PC-3 (cell line): Measurements from ENCODE around the gene BLACAT1. TPM values are rescaled to one million over a fixed set of nuclear protein-coding genes. Genes with fewer than 3 reads are reported as not detected.

Experiments
- ATAC-seq: fragments of 200-7000 bp; cut with Tn5 transposase; 2 replicates; pipeline ENCODE4 v1.9.1; 2020; ENCODE audit warnings: mild to moderate bottlenecking, moderate library complexity
- BruUV-seq: library from RNA; stranded (reverse); fragments of 400-500 nt; replicated peaks from 2 replicates; lab custom pipeline; 2021; lab: Mats Ljungman, UMichigan
- CTCF ChIA-PET: fragments of 300-600 bp; sonication (Branson Sonifier 250); formaldehyde crosslinking; loops from one replicate; lab custom pipeline; 2022; ENCODE audit warnings: antibody characterized with exemption; lab: Charles Lee
- POLR2A ChIA-PET: fragments of 300-600 bp; sonication (Branson Sonifier 250); formaldehyde crosslinking; loops from one replicate; lab custom pipeline; 2022; ENCODE audit warnings: antibody characterized with exemption; ENCODE audit not compliant: unreplicated experiment; lab: Charles Lee
- DNase-seq: peaks from one replicate; pipeline ENCODE4 v3.0.0-alpha.2; 2015
- H2AFZ ChIP-seq: fragments of 300-600 bp; sonication (generic); 2 replicates; pipeline ENCODE4 v1.6.0; 2016; ENCODE audit warnings: antibody characterized with exemption, low read length
- H3F3A ChIP-seq: fragments of 300-600 bp; sonication (generic); one replicate; pipeline ENCODE4 v1.6.0; 2017; ENCODE audit warnings: antibody characterized with exemption, low read length, control low read depth, mild to moderate bottlenecking; ENCODE audit not compliant: unreplicated experiment
- H3K27ac ChIP-seq: fragments of 300-600 bp; sonication (generic); 2 replicates; pipeline ENCODE4 v1.5.1; 2016; ENCODE audit warnings: mild to moderate bottlenecking, low read length
- H3K27me3 ChIP-seq: fragments of 300-600 bp; sonication (generic); 2 replicates; pipeline ENCODE4 v1.6.1; 2016; ENCODE audit warnings: low read length, mixed read lengths
- H3K36me3 ChIP-seq: fragments of 300-600 bp; sonication (generic); 2 replicates; pipeline ENCODE4 v1.6.1; 2016; ENCODE audit warnings: low read depth, mixed run types, low read length, mixed read lengths
- H3K4me1 ChIP-seq: fragments of 300-600 bp; sonication (generic); 2 replicates; pipeline ENCODE4 v1.5.1; 2016; ENCODE audit warnings: low read length; ENCODE audit not compliant: insufficient read depth
- H3K4me2 ChIP-seq: fragments of 300-600 bp; sonication (generic); 2 replicates; pipeline ENCODE4 v1.6.0; 2016; ENCODE audit warnings: low read length
- H3K4me3 ChIP-seq: fragments of 300-600 bp; sonication (generic); 2 replicates; pipeline ENCODE4 v1.5.1; 2016; ENCODE audit warnings: mild to moderate bottlenecking, low read length, mixed read lengths
- H3K79me2 ChIP-seq: fragments of 300-600 bp; sonication (generic); 2 replicates; pipeline ENCODE4 v1.6.1; 2017; ENCODE audit warnings: low read length, mixed read lengths
- H3K9ac ChIP-seq: fragments of 300-600 bp; sonication (generic); 2 replicates; pipeline ENCODE4 v1.6.0; 2016; ENCODE audit warnings: mild to moderate bottlenecking, low read length
- H3K9me2 ChIP-seq: fragments of 300-600 bp; sonication (generic); replicated peaks from 2 replicates; pipeline ENCODE4 v1.6.1; 2016; ENCODE audit warnings: mixed run types, low read length, mixed read lengths
- H3K9me3 ChIP-seq: fragments of 300-600 bp; sonication (generic); 2 replicates; pipeline ENCODE4 v1.6.1; 2016; ENCODE audit warnings: low read length, mixed read lengths
- H4K20me1 ChIP-seq: fragments of 300-600 bp; sonication (generic); 2 replicates; pipeline ENCODE4 v1.6.1; 2016; ENCODE audit warnings: low read length, mixed read lengths
- CTCF ChIP-seq: fragments of 300-600 bp; sonication (generic); conservative IDR thresholded peaks from 2 replicates; pipeline ENCODE4 v1.5.1; 2017; ENCODE audit warnings: antibody characterized with exemption, low read depth, mild to moderate bottlenecking, low read length
- EZH2 ChIP-seq: fragments of 300-600 bp; sonication (generic); IDR thresholded peaks from one replicate; pipeline ENCODE4 v1.6.1; 2017; ENCODE audit warnings: antibody characterized with exemption, mild to moderate bottlenecking, low read length; ENCODE audit not compliant: unreplicated experiment
- EZH2phosphoT487 ChIP-seq: fragments of 300-600 bp; sonication (generic); IDR thresholded peaks from 2 replicates; pipeline ENCODE4 v1.6.1; 2018; ENCODE audit warnings: mild to moderate bottlenecking, antibody characterized with exemption, low read length, borderline replicate concordance
- intact Hi-C: fragments of 100-400 bp; cut with micrococcal nuclease; formaldehyde crosslinking; loops from 2 replicates; pipeline ENCODE4 v1.9.0; 2023
- total RNA-seq: library from RNA; depleted of rRNA; stranded (reverse); fragments of >200 nt; gene quantifications from 2 replicates; pipeline ENCODE4 v1.2.3, GENCODE V29; 2014

The BLACAT1 gene
- total RNA-seq, 1 experiment from 2014 or later, result 1.5 TPM

- H3K9me2 ChIP-seq, result no peaks in the 10 kb centered on the region
- DNase-seq, result peak; percentile 50
- H3K27ac ChIP-seq, result no peak overlapping the region
- ATAC-seq, result peak; percentile 37; the same call in 1 of the 2 replicates
- POLR2A ChIA-PET, result no interaction called here
- intact Hi-C loops, result loop anchor here (1.0 to 2.0 kb wide), 3 partner anchors 62 to 101 kb away; no protein-coding TSS in a partner anchor
- no peaks in the 10 kb centered on the region for H3K79me2 ChIP-seq
- no peaks in the 10 kb centered on the region for H3F3A ChIP-seq
- H3K27me3 ChIP-seq, result peaks cover 71% of the 10 kb centered on the region
- H3K9ac ChIP-seq, result no peak overlapping the region
- H3K4me3 ChIP-seq, result no peak overlapping the region
- H3K4me1 ChIP-seq, result no peaks in the 10 kb centered on the region
- no peaks in the 10 kb centered on the region for H4K20me1 ChIP-seq
- no peak overlapping the region for H3K4me2 ChIP-seq
- no TSS peak for BruUV-seq
- no peaks in the 10 kb centered on the region for H3K9me3 ChIP-seq
- TF ChIP-seq EZH2phosphoT487, result no peak
- TF ChIP-seq EZH2, result no peak
- peak; percentile 67 for TF ChIP-seq CTCF
- H3K36me3 ChIP-seq, result no peaks in the 10 kb centered on the region
- CTCF ChIA-PET, result interaction anchor here (0.6 to 2.5 kb wide), 8 partner anchors 16 to 178 kb away, joined by 3 to 24 read pairs (median 5); no protein-coding TSS in a partner anchor
- no peak overlapping the region for H2AFZ ChIP-seq
Measured at GRCh38 chr1:205422993-205423642, 32.7 kb downstream of the BLACAT1 start.

GRCh38 chr1:205421798-205422197, 34.0 kb downstream of the BLACAT1 start, which contains the start of gene LEMD1:
TSS of gene LEMD1 (minus strand) at chr1:205422056. CDS start at chr1:205420536, 1,520 bp downstream.
- no peak for TF ChIP-seq EZH2
- TF ChIP-seq CTCF, result no peak
- intact Hi-C loops, result loop anchor here (2.0 kb wide), 1 partner anchor 67 kb away; no protein-coding TSS in a partner anchor
- no peaks in the 10 kb centered on the region for H3K9me2 ChIP-seq
- no peak within 1 kb of the TSS for H3K9ac ChIP-seq
- ChIA-PET POLR2A (no interaction called here), CTCF (no interaction called here)
- no peaks in the 10 kb centered on the region for H3K4me1 ChIP-seq
- no peak within 1 kb of the TSS for H3K4me2 ChIP-seq
- DNase-seq (no peak), ATAC-seq (no peak)
- H3K9me3 ChIP-seq, result no peaks in the 10 kb centered on the region
- H4K20me1 ChIP-seq, result no peaks in the 10 kb centered on the region
- no peak within 1 kb of the TSS for H3K27ac ChIP-seq
- peaks cover 67% of the 10 kb centered on the region for H3K27me3 ChIP-seq
- H3K4me3 ChIP-seq, result no peak within 1 kb of the TSS
- H2AFZ ChIP-seq, result no peak within 1 kb of the TSS
- BruUV-seq, result no TSS peak
- no peaks in the 10 kb centered on the region for H3F3A ChIP-seq
- H3K79me2 ChIP-seq, result no peaks in the 10 kb centered on the region
- H3K36me3 ChIP-seq, result no peaks in the 10 kb centered on the region

DNA sequence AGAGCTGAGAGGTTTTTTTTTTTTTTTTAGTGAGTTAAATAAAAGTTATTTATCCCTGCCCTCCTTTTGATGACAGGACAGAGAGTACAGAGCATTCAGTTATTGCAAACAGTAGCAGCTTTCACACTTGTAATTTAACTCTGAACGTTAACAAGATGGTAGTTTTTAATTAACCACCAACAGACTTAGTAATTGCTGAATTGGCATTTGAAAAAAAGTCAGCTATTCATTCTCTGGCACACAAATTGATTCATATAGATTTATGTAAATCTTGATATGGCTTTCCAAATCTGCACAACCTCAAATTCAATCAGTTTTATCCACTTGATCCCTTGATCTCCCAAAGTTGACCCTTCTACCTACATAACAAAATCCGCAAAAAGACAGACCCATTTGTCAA, 34.9 kb downstream of the BLACAT1 start:
- Histone ChIP-seq H3K79me2 (no peaks in the 10 kb centered on the region), H3K4me1 (no peaks in the 10 kb centered on the region), H3K9me3 (no peaks in the 10 kb centered on the region), H3K9me2 (no peaks in the 10 kb centered on the region), H3K27me3 (peaks cover 60% of the 10 kb centered on the region), H3K4me2 (no peak overlapping the region), H3K9ac (no peak overlapping the region), H3K4me3 (no peak overlapping the region), H3K36me3 (no peaks in the 10 kb centered on the region), H2AFZ (no peak overlapping the region), H4K20me1 (no peaks in the 10 kb centered on the region), H3F3A (no peaks in the 10 kb centered on the region), H3K27ac (no peak overlapping the region)
- intact Hi-C loops, result no loop called here
- TF ChIP-seq EZH2 (no peak), EZH2phosphoT487 (no peak), CTCF (no peak)
- CTCF ChIA-PET, result interaction anchor here (0.6 kb wide), 1 partner anchor 183 kb away, joined by 4 read pairs; no protein-coding TSS in a partner anchor
- BruUV-seq, result no TSS peak
- POLR2A ChIA-PET, result no interaction called here
- ATAC-seq, result no peak
- DNase-seq, result no peak
